GM15510 (cell line): ENCODE data around the gene MTUS2.

ENCODE experiments used
- POLR2A ChIP-seq: IDR thresholded peaks from 3 replicates; pipeline ENCODE4 v1.6.1; 2011; ENCODE audit warnings: borderline replicate concordance; ENCODE audit not compliant: insufficient read length; ENCODE audit errors: extremely low read depth

Gene MTUS2

DNA sequence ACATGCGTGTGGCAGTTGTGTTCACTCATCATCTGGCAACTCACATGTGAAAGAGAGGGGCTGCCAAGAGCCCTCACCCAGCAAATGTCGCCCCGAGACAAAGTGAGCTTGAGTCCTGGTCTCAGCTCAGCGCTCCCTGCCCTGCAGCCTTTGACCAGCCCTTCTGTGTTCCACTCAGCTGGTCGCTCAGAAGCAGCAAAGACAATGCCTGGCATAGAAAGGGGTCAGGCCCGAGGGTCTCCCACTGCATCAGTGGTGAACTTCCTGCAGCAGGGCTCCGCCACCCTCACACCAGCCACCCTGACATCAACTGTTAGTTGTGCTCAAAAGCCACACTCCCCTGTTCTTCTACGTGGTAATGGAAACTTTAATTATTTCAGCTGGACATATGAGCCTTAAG lies 707.4 kb downstream of the MTUS2 start:
- TF ChIP-seq POLR2A: no peak

DNA sequence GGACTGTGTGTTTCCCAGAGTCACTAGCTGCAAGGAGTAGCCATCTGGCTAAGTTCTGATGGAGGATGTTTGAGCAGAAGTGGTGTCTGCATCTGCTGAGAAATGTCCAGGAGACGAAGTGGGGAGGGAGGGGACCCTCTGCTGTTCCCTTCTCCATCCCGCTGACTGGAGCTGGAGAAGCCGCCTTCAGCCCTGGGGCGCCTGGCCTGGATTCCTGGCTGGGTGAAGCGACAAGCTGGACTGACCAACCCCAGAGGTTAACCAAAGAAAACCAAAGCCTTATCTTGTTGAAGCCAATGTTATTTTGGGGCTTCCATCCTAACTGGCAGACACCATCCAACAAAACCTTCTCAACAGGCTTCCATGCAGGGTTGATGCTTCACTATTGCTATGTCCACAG lies 707.8 kb downstream of the MTUS2 start:
- TF ChIP-seq POLR2A: no peak

DNA sequence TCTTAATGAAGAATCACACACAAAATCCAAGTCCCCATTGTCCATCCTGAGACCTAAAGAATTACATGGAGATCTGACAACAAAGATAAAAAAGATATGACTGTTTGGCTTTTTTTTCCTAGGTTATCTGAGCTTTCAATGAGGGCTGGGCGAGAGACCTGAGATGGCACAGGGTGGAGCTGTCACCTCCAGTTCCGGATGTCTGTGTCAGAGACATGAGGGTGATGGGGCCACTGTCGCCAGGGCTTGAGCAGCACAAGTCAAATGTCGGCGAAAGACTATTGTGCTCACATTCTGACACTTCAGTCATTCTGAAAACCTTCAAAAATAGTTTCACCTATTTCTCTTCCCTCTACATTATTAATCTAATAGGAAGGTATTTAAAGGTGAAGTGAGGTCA lies 709.6 kb downstream of the MTUS2 start:
- TF ChIP-seq POLR2A: no peak

DNA sequence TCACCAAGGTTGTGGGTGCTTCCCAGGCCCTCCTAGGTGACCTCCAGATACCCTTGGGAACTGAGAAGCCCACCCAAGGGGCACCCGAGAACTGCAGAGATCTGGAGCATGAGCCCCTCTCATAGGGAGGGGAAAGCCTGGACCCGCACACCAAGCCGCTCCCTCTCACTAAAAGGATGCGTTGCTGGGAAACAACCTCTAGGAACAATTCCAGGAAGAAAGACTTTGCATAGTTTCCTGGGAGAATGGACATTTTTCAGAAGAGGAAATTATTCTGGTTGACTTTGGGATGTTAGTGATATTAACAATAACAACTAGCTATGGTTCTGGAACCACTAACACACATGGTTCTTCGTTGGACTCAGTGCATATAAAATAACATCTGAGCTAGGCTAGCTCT lies 710.8 kb downstream of the MTUS2 start:
- TF ChIP-seq POLR2A: no peak

DNA sequence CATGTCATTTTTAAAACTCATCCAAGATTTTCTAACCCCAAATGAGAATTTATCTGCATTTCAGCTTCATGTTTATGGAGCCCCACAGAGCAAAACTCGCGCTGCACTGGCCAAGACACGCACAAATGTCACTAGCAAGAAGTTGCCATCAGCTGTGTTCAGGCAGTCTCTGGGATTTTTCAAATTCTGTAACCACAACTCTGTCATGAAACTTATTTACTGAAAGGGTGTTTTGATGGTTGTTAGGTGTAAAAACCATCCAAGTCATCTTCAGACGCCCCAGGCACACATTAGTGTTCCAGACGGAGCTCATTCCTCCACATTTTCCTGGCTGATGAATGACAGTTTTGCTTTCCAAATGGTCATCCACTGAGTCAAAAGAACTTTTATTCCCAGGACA lies 712.0 kb downstream of the MTUS2 start:
- no peak for TF ChIP-seq POLR2A

DNA sequence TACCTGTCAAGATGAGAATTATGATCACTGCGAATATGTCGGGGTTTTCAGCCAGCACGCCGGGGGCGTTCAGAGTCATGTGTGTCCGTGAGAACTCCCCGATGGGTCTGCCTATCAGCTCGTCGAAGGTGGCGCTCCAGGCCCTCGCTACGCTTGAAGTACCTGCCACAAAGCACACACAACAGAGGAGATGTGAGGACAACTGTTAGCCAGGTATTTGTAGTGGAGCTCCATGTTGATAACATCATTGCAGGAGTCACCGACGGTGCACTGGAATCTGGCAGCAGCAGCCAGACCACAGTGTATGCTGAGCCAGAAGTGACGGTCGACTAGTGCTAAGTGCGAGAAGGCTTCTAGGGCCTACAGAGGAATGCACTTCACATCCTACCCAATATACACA lies 712.7 kb downstream of the MTUS2 start:
- no peak for TF ChIP-seq POLR2A

DNA sequence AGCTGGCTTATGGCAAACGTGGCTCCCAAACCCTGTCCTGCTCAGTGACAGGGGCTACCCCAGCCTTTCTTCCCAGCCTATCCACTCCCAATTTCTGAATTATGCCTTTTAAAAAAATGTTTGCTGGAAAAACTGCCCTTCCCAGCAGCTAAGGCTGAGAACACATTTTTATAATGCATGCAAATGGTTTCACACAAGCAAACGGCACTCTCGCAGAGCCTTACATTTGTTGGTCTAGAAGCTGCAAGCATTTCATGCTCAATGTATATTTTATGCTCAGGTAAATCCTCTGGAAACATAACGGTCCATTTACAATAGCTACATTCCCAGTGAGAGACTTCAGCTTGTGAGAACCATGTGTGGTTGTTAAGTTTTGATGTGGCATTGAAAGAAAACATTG lies 713.9 kb downstream of the MTUS2 start:
- TF ChIP-seq POLR2A: no peak

DNA sequence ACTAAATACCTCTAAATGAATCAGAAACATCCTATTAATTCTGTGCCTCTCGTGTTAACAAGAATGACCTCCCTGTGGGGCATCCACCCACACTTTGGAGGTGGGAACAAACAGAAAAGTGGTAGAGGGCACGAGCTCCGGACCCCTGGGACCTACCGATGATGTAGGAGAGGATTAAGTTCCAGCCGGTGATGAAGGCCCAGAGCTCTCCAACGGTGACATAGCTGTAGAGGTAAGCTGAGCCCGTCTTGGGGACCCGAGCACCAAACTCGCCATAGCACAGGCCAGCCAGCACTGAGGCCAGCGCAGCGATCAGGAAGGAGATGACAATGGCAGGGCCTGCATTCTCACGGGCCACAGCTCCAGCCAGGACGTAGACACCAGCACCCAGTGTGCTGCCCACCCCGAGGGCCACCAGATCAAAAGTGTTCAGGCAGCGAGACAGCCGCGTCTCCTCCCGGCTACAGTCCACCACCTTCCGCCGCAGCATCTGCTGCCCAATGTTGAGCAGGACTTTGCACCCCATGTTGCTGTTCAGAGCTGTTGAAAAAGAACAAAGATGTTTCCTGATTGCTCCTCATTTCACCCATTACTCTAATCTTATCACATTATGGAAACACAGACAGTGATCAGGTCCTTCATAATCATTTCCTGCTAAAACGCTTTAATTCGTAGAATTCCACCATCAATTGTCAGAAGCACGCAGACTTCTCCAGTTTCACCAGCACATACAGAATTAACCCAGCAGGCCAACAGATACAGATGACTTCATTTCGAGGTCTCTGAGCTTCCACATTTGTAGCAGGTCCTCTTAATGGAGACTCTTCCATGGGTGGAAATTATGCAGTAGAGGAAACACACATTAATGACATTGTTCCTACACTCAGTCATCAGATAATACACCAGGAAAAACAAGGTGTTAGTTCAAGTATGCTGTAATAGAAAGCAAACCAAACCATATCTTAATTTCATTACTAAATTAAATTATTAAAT lies 715.8 kb downstream of the MTUS2 start:
- TF ChIP-seq POLR2A: no peak

DNA sequence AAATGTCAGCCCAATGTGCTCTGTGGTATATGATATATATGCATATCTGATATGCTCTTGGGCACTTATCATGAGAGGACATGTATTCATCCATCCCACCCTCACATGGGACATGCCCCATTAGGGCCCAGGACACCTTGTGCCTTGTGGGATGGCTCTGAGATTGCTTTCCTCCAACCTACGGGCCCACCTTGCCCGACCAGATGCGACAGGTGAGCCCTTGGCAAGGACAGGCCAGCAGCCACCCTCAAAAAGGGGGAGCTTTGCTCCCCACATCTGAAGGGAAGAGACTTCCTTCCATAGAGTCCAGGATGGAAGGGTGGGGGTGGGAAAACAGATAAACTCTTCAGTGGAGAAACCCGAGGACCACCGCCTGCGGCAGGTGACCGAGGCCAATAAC lies 716.7 kb downstream of the MTUS2 start:
- TF ChIP-seq POLR2A: no peak

DNA sequence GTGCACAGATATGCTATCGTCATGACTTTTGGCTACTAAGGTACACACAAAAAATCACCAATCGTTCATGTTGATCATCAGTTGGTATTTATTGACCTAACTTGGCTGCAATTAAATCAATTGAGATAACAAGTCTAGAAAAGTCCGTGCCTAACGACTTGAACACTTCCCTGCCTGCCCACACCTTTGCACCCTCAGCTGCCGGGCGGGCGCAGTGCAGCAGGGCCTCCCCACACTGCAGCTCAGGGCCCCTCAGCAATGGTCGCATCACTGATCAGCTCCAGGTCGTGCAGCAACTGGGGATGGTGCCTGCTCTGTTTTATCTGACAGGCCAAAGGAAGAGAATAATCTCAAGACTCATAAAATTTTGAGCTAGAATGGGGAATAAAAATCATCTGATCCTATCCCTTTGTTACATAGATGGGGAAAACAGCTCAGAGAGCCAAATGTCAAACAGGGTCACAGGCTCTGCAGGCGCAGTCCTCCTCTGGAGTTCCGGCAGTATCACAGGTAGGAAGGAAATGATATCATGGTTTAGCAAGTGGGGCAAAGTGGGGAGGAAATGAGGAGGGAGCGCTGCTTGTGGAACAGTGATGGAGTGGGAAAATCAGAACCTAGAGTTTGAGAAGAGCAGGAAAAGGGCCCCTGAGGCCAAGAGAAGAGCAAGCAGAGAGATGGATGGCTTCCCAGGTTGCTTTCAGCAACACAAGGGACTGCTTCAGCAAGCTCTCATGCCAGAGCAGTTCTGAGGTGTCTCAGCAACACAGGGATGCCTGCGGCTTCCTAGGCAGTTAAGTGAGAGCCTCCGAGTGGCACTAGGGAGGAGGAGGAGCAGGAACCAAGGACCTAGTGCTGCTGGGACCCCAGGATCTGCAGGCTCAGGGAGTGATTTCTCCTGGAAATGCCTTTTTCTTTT lies 717.9 kb downstream of the MTUS2 start:
- no peak for TF ChIP-seq POLR2A

DNA sequence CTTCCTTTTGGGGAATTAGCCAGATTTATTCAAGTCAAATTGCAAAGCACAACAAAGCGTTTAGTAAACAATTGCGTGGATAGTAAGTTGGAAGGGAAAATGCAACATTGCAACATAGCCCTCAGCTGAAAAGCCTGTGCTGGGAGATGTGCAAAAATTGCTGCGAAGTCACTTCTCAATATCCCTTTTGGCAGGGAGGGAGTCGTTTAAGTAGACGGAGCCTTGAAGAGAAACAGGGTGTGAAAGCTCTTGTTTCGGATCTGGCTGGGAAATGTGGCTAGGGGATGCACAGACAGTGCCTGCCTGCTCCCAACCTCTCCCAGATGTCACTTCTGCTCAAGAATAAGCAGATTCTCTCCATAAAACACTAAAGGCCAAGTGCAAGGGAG lies 718.5 kb downstream of the MTUS2 start:
- no peak for TF ChIP-seq POLR2A

DNA sequence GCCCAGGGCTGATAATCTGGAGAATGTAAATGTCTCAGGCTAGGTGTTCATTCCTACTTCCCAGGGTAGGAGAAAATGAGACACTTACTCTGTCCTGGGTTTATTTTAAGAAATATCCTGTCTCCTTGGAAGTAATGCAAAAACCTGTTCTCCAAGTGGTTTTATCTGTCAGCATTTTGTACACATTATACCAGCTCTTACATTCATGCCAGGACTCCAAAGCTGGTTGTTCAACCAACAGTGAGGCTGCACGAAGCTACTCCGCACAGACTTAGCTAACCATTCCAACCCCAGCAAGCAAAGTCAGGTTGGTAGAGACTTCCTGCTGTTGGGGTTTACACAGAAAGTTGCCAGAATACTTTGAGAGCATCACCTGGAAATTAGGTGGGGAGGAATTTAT lies 719.7 kb downstream of the MTUS2 start:
- TF ChIP-seq POLR2A: no peak

DNA sequence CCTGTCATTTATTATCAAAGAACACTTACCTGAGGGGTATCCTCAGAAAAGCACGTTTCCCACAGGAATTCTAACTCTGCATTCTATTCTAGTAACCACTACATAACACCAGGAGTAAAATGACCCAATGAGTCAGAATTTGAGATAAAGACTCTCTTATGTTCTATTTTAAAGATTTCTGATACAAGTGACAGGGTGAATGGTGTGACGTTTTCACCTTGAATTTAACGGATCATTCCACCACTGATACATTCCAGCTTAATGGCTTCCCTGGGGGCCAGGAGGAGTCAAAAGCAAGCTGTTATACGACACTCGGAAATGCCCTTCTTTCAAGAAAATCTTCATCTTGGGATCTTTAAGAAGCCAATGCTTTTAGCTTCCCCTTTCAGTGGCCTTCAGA lies 720.2 kb downstream of the MTUS2 start:
- TF ChIP-seq POLR2A: no peak

DNA sequence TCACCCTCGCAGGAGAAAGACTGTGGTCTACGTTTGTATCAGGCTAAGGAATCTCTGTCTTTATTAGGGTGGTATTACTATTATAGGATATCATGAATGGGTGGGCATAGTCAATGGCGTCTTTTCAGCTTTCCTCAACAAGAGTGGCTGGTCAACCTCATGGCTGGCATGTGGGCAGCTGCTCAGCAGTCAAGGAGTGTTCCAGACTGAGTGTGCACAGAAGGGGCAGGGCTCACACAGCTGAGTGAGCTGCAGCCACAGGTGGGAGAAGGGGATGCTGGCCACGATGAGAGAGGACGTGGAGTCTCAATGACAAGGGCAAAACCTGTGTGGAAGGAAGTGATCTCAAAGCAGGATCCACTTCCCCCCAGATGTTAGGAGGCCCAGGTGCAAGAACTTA lies 720.7 kb downstream of the MTUS2 start:
- TF ChIP-seq POLR2A: no peak

DNA sequence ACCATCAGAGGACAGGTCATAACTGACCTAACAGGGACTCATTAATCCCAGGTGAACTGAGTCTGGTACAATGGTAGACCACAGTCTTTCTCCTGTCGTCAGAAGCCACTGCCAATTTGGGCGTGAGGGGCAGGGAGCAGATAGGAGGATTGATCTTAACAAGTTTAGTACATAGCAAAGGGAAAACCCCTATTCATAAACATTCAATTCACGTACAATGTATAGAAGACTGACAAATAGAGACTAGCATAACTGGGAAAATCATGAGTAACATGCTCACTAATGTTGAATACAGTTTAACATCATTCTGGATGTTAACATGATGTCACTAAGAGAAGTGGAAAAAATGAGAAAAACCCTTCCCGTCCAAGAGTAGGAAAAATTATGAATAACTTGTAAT lies 721.3 kb downstream of the MTUS2 start:
- no peak for TF ChIP-seq POLR2A

DNA sequence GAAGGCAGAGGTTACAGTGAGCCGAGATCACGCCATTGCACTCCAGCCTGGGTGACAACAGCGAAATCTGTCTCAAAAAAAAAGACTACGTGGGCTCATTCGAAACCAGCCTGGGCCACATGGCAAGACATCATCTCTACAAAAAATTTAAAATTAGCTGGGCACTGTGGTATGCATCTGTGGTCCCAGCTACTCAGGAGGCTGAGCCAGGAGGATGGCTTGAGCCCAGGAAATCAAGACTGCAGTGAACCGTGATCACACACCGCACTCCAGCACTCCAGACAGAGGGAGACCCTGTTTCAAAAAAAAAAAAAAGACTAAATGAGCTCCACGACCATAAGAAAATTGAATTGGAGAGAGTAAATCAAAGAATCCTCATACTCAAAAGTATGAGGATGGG lies 722.2 kb downstream of the MTUS2 start:
- no peak for TF ChIP-seq POLR2A
